Body of pancreas (tissue), 4 donors: Measurements from ENCODE around the gene PLEKHS1.

Experiments used
- CTCF ChIP-seq, 7 experiments: fragments of 450-650 bp in 4 of 7; fragments of 200-600 bp in 3 of 7; sonication (generic) in 3 of 7; IDR thresholded peaks; one replicate each; pipeline ENCODE4 v1.5.1; 2016 to 2019; ENCODE audit warnings: antibody characterized with exemption in 7 of 7
- POLR2A ChIP-seq, 3 donors: fragments of 450-650 bp; IDR thresholded peaks; one replicate each; pipeline ENCODE4 v1.6.1; 2016; ENCODE audit warnings: antibody characterized with exemption in 3 of 3, mild to moderate bottlenecking in 2 of 3

GRCh38 chr10:113739031-113739430, 12.5 kb upstream of the PLEKHS1 start:
- TF ChIP-seq POLR2A (IDR thresholded peaks at IDR 0.05) (no peak), CTCF (IDR thresholded peaks at IDR 0.05) (no peak)
